Liver (tissue), 9 donors: ENCODE results near the gene HMX1. TPM values are rescaled to one million over a fixed set of nuclear protein-coding genes. Genes with fewer than 3 reads are reported as not detected.

ENCODE experiments used
- DNase-seq: peaks from one replicate; pipeline ENCODE4 v3.0.0-alpha.2; 2017; ENCODE audit warnings: low spot score
- H3K27ac ChIP-seq, 2 donors: one replicate each; pipeline ENCODE4 v1.7.0; 2013; ENCODE audit warnings: inconsistent platforms in 2 of 2, low read length in 2 of 2, control low read depth in 1 of 2, low read depth in 1 of 2, mild to moderate bottlenecking in 1 of 2
- H3K27me3 ChIP-seq, 4 donors: one replicate each; pipeline versions ENCODE4 v1.6.1 to v1.7.0; 2013; ENCODE audit warnings: low read length in 3 of 4, inconsistent platforms in 1 of 4, mild to moderate bottlenecking in 1 of 4, moderate library complexity in 1 of 4; ENCODE audit not compliant: control insufficient read depth in 4 of 4, insufficient read depth in 4 of 4
- H3K36me3 ChIP-seq, 4 donors: one replicate each; pipeline versions ENCODE4 v1.6.1 to v1.7.0; 2013; ENCODE audit warnings: low read length in 3 of 4, mild to moderate bottlenecking in 3 of 4, low read depth in 1 of 4, moderate library complexity in 1 of 4; ENCODE audit not compliant: control insufficient read depth in 4 of 4, insufficient read depth in 3 of 4
- H3K4me1 ChIP-seq, 4 donors: one replicate each; pipeline versions ENCODE4 v1.6.1 to v1.7.0; 2013; ENCODE audit warnings: low read length in 3 of 4, mild to moderate bottlenecking in 3 of 4, moderate library complexity in 1 of 4; ENCODE audit not compliant: control insufficient read depth in 4 of 4, insufficient read depth in 4 of 4
- H3K4me3 ChIP-seq, 3 donors: one replicate each; pipeline versions ENCODE4 v1.6.1 to v1.7.0; 2013; ENCODE audit warnings: low read length in 3 of 3, control low read depth in 1 of 3, low read depth in 1 of 3, mild to moderate bottlenecking in 1 of 3
- H3K9ac ChIP-seq, 2 donors: one replicate each; pipeline ENCODE4 v1.7.0; 2013; ENCODE audit warnings: low read length in 2 of 2, mild to moderate bottlenecking in 2 of 2, moderate library complexity in 2 of 2, control low read depth in 1 of 2, low read depth in 1 of 2
- H3K9me3 ChIP-seq, 4 donors: one replicate each; pipeline versions ENCODE4 v1.6.1 to v1.7.0; 2013; ENCODE audit warnings: low read length in 3 of 4; ENCODE audit not compliant: control insufficient read depth in 4 of 4
- CTCF ChIP-seq: fragments of 150-350 bp; IDR thresholded peaks from 2 replicates; pipeline ENCODE4 v1.5.1; 2017; ENCODE audit warnings: improper control_type of control experiment, low read depth, low read length; ENCODE audit not compliant: missing input control
- EGR1 ChIP-seq, 2 donors: IDR thresholded peaks; 2 replicates each; pipeline ENCODE4 v1.6.1; 2016 to 2018; ENCODE audit warnings: antibody characterized with exemption in 2 of 2, low read depth in 2 of 2
- FOXA1 ChIP-seq: IDR thresholded peaks from 2 replicates; pipeline ENCODE4 v1.6.1; 2016; ENCODE audit warnings: antibody characterized with exemption
- FOXA2 ChIP-seq: IDR thresholded peaks from 2 replicates; pipeline ENCODE4 v1.6.1; 2016; ENCODE audit warnings: antibody characterized with exemption
- GABPA ChIP-seq, 2 donors: IDR thresholded peaks in 1 of 2; conservative IDR thresholded peaks in 1 of 2; 2 replicates each; pipeline ENCODE4 v1.6.1; 2016; ENCODE audit warnings: antibody characterized with exemption in 2 of 2, mild to moderate bottlenecking in 1 of 2, moderate library complexity in 1 of 2
- HNF4A ChIP-seq, 2 donors: conservative IDR thresholded peaks; 2 replicates each; pipeline ENCODE4 v1.6.1; 2016; ENCODE audit warnings: antibody characterized with exemption in 2 of 2, mild to moderate bottlenecking in 2 of 2
- HNF4G ChIP-seq: IDR thresholded peaks from 2 replicates; pipeline ENCODE4 v1.6.1; 2016; ENCODE audit warnings: antibody characterized with exemption
- MAX ChIP-seq: IDR thresholded peaks from 2 replicates; pipeline ENCODE4 v1.6.1; 2016; ENCODE audit warnings: antibody characterized with exemption
- RAD21 ChIP-seq, 2 donors: IDR thresholded peaks; 2 replicates each; pipeline ENCODE4 v1.6.1; 2016; ENCODE audit warnings: antibody characterized with exemption in 2 of 2, mild to moderate bottlenecking in 2 of 2
- REST ChIP-seq: IDR thresholded peaks from 2 replicates; pipeline ENCODE4 v1.6.1; 2016; ENCODE audit warnings: antibody characterized with exemption, mild to moderate bottlenecking
- RXRA ChIP-seq, 2 donors: IDR thresholded peaks; 2 replicates each; pipeline ENCODE4 v1.6.1; 2017 to 2018; ENCODE audit warnings: antibody characterized with exemption in 2 of 2, mild to moderate bottlenecking in 1 of 2
- SP1 ChIP-seq: IDR thresholded peaks from 2 replicates; pipeline ENCODE4 v1.6.1; 2018; ENCODE audit warnings: antibody characterized with exemption, mild to moderate bottlenecking
- TAF1 ChIP-seq: conservative IDR thresholded peaks from 2 replicates; pipeline ENCODE4 v1.6.1; 2016; ENCODE audit warnings: antibody characterized with exemption, mild to moderate bottlenecking
- YY1 ChIP-seq: IDR thresholded peaks from 2 replicates; pipeline ENCODE4 v1.6.1; 2016; ENCODE audit warnings: antibody characterized with exemption, mild to moderate bottlenecking
- WGBS: extraction: QIAGEN DNeasy Blood & Tissue Kit; methylation state at CpG from one replicate; pipeline ENCODE4 v1.1.7; 2013; 5-methylcytosine and 5-hydroxymethylcytosine counted together
- polyA plus RNA-seq, 2 donors: library from polyadenylated mRNA; stranded (reverse) in 1 of 2; unstranded in 1 of 2; fragments of 200-250 nt in 1 of 2; fragments of >200 nt in 1 of 2; fragmentation: Nextera tagmentation in 1 of 2; extraction: Ambion mirVana in 1 of 2; gene quantifications; one replicate each; pipeline versions ENCODE4 v1.2.1 to v1.2.3, GENCODE V29; 2013 to 2015
- total RNA-seq, 2 donors: library from RNA; depleted of rRNA; stranded (reverse); fragments of >200 nt; gene quantifications; one replicate each; pipeline ENCODE4 v1.2.3, GENCODE V29; 2014
- TF ChIP-seq, protein P1 (sequence below): IDR thresholded peaks from 2 replicates; pipeline ENCODE4 v1.6.1; 2016; ENCODE audit warnings: antibody characterized with exemption
- donor health status: healthy.
- donor health status: healthy.
- donor health status: healthy.
- donor health status: healthy.
- donor health status: healthy.

The HMX1 gene
- total and polyA plus RNA-seq, 4 donors, result not detected

GRCh38 chr4:8853249-8853648 lies 18.4 kb downstream of the HMX1 start:
- Histone ChIP-seq H3K27ac (no peak overlapping the region), H3K27me3 (peaks cover 2 to 20% (median 10%) of the 10 kb centered on the region in 4 donors), H3K36me3 (no peaks in the 10 kb centered on the region), H3K9ac (no peak overlapping the region), H3K4me3 (no peak overlapping the region), H3K4me1 (peaks cover 2 to 15% (median 9%) of the 10 kb centered on the region in 4 donors), H3K9me3 (peaks cover 0 to 9% (median 4%) of the 10 kb centered on the region in 4 donors)
- 78% methylated on average over 6 of the region's 6 CpGs for WGBS
- no peak for DNase-seq
- TF ChIP-seq YY1, result no peak
- no peak for TF ChIP-seq EGR1 (IDR thresholded peaks at IDR 0.05; ENCODE audit: low read depth in 2 of 2)
- TF ChIP-seq CTCF, result no peak
- TF ChIP-seq SP1, result no peak
- TF ChIP-seq, protein P1, sequence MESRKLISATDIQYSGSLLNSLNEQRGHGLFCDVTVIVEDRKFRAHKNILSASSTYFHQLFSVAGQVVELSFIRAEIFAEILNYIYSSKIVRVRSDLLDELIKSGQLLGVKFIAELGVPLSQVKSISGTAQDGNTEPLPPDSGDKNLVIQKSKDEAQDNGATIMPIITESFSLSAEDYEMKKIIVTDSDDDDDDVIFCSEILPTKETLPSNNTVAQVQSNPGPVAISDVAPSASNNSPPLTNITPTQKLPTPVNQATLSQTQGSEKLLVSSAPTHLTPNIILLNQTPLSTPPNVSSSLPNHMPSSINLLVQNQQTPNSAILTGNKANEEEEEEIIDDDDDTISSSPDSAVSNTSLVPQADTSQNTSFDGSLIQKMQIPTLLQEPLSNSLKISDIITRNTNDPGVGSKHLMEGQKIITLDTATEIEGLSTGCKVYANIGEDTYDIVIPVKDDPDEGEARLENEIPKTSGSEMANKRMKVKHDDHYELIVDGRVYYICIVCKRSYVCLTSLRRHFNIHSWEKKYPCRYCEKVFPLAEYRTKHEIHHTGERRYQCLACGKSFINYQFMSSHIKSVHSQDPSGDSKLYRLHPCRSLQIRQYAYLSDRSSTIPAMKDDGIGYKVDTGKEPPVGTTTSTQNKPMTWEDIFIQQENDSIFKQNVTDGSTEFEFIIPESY, result no peak
- TF ChIP-seq MAX, result no peak
- no peak for TF ChIP-seq RAD21 (IDR thresholded peaks at IDR 0.05)
- TF ChIP-seq REST, result no peak
- TF ChIP-seq HNF4A (conservative IDR thresholded peaks at IDR 0.05), result no peak
- TF ChIP-seq FOXA1, result no peak
- no peak for TF ChIP-seq GABPA (IDR thresholded peaks at IDR 0.05 in 1 of 2, conservative IDR thresholded peaks at IDR 0.05 in 1 of 2)
- TF ChIP-seq HNF4G, result no peak
- no peak for TF ChIP-seq RXRA (IDR thresholded peaks at IDR 0.05)
- no peak for TF ChIP-seq TAF1

DNA sequence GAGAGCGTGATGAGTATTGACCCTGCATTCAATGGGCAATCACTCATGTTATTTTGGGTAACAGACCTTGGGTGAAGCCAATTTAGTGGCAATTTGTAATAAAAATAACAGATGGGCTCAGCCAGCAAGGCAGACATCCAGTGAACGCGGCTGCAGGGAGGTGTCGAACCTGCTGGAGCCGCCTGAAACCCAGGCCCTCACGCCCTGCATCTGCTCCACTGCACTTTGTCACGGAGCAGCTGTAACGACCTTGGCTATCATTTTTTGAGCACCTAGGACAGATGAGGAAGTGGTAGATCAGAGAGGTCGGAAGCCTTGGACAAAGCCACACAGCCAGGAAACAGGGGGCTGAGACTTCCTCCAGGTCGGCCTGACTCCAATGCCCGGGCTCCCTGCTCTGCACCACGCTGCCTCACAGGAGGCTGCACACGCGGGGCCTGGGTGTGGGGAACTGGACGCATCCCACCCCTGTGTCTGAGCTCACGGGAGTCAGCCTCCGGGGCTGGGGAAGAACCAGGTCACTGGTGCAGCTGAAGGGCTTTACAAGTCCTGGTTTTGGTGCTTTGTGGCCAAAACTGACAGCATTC lies 19.4 kb downstream of the HMX1 start:
- no peak for DNase-seq

More for the DNA sequence above, 19.4 kb downstream of the HMX1 start:
- 78% methylated on average over 17 of the region's 17 CpGs for WGBS
- Histone ChIP-seq H3K4me3 (no peak overlapping the region), H3K27ac (no peak overlapping the region), H3K9me3 (peaks cover 0 to 9% (median 4%) of the 10 kb centered on the region in 4 donors), H3K27me3 (peaks cover 0 to 22% (median 7%) of the 10 kb centered on the region in 4 donors), H3K36me3 (no peaks in the 10 kb centered on the region), H3K9ac (no peak overlapping the region), H3K4me1 (peaks cover 0 to 6% (median 3%) of the 10 kb centered on the region in 4 donors)
- TF ChIP-seq FOXA1 (no peak), YY1 (no peak), FOXA2 (no peak), SP1 (no peak), REST (no peak), HNF4A (conservative IDR thresholded peaks at IDR 0.05) (no peak), TAF1 (no peak)
- TF ChIP-seq, protein P1, result no peak
